OCI-LY3 (cell line): ENCODE data around the gene DYNC1I1.

Experiments used
- EZH2phosphoT487 ChIP-seq: fragments of 200-600 bp; shearing (Covaris generic); IDR thresholded peaks from 2 replicates; pipeline ENCODE4 v1.6.1; 2018; ENCODE audit warnings: antibody characterized with exemption, mixed run types, low read depth
- TF ChIP-seq, protein P1 (sequence below): fragments of 200-600, 300-600 bp; sonication (generic); IDR thresholded peaks from 2 replicates; pipeline ENCODE4 v1.5.1; 2014; ENCODE audit warnings: antibody characterized with exemption, low read length, low read depth

DNA sequence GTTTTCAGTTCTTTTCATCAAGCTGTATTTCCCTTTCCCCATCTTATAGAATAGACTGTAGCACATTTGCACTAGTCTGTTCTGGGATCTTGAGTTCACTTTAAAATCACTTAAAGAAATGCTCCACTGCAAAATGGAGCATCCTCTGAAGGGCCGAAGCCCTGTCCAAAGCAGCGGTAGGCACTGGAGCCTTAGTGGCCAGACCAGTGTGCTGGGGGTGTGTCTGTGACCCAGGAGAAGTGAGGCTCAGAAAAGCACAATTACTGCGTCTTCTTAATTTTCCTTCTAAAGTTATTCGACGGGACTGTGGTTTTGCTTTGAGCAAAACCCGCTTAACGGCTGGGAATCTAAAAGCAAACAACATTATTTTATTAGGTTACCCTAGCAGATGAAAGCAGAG, 343.8 kb downstream of the DYNC1I1 start:
- TF ChIP-seq, protein P1, sequence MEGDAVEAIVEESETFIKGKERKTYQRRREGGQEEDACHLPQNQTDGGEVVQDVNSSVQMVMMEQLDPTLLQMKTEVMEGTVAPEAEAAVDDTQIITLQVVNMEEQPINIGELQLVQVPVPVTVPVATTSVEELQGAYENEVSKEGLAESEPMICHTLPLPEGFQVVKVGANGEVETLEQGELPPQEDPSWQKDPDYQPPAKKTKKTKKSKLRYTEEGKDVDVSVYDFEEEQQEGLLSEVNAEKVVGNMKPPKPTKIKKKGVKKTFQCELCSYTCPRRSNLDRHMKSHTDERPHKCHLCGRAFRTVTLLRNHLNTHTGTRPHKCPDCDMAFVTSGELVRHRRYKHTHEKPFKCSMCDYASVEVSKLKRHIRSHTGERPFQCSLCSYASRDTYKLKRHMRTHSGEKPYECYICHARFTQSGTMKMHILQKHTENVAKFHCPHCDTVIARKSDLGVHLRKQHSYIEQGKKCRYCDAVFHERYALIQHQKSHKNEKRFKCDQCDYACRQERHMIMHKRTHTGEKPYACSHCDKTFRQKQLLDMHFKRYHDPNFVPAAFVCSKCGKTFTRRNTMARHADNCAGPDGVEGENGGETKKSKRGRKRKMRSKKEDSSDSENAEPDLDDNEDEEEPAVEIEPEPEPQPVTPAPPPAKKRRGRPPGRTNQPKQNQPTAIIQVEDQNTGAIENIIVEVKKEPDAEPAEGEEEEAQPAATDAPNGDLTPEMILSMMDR: no peak
- TF ChIP-seq EZH2phosphoT487: no peak
